ENCODE results near the gene PBX4.

- TF ChIP-seq POLR2A (IDR thresholded peaks at IDR 0.05; ENCODE audit: low read depth, low read length): no peak
- no peak for TF ChIP-seq EZH2 (IDR thresholded peaks at IDR 0.05; ENCODE audit: borderline replicate concordance, low read depth, low read length, severe bottlenecking)
- no peak for TF ChIP-seq CTCF (IDR thresholded peaks at IDR 0.05; ENCODE audit: extremely low read depth in 1 of 2, insufficient read depth in 1 of 2, low read depth in 1 of 2, low read length in 2 of 2)
- TF ChIP-seq MAX (IDR thresholded peaks at IDR 0.05; ENCODE audit: insufficient read depth, insufficient read length): no peak
Measured at GRCh38 chr19:19559931-19560330, 58.6 kb downstream of the PBX4 start.
